IMR-90 (cell line): Measurements from ENCODE around the gene KIAA0513. TPM values are rescaled to one million over a fixed set of nuclear protein-coding genes. Genes with fewer than 3 reads are reported as not detected.

Source experiments
- ATAC-seq: fragments of 200-7000 bp; cut with Tn5 transposase; 2 replicates; pipeline ENCODE4 v1.9.1; 2020; ENCODE audit warnings: low read depth, mild to moderate bottlenecking, moderate library complexity
- BruUV-seq: library from RNA; stranded (reverse); fragments of 400-500 nt; replicated peaks from 2 replicates; lab custom pipeline; 2021; lab: Mats Ljungman, UMichigan
- CTCF ChIA-PET: fragments of 300-600 bp; formaldehyde crosslinking; extraction: SDS; loops from one replicate; lab custom pipeline; 2021; ENCODE audit warnings: antibody characterized with exemption; lab: Yijun Ruan, JAX
- POLR2A ChIA-PET: fragments of 300-600 bp; sonication (Branson Sonifier 250); formaldehyde crosslinking; loops from one replicate; lab custom pipeline; 2022; ENCODE audit warnings: antibody characterized with exemption; ENCODE audit not compliant: unreplicated experiment; lab: Charles Lee
- DNase-seq: peaks from one replicate; pipeline ENCODE4 v3.0.0; 2013
- H2AFZ ChIP-seq: replicated peaks from 2 replicates; pipeline ENCODE3; 2013; ENCODE audit warnings: low read length, mild to moderate bottlenecking; ENCODE audit not compliant: poor library complexity
- H2AK5ac ChIP-seq: 2 replicates; pipeline ENCODE4 v1.6.1; 2013; ENCODE audit warnings: low read depth, low read length, inconsistent platforms
- H2AK9ac ChIP-seq: replicated peaks from 2 replicates; pipeline ENCODE3; 2013; ENCODE audit warnings: mild to moderate bottlenecking, low read depth, low read length, moderate library complexity; ENCODE audit not compliant: poor library complexity
- H2BK120ac ChIP-seq: 2 replicates; pipeline ENCODE4 v1.6.1; 2013; ENCODE audit warnings: low read depth, low read length, inconsistent platforms
- H2BK15ac ChIP-seq: 3 replicates; pipeline ENCODE4 v1.6.1; 2013; ENCODE audit warnings: low read depth, low read length, inconsistent platforms
- H2BK20ac ChIP-seq: 2 replicates; pipeline ENCODE4 v1.6.1; 2013; ENCODE audit warnings: low read depth, mild to moderate bottlenecking, inconsistent platforms, low read length, moderate library complexity
- H2BK5ac ChIP-seq: 2 replicates; pipeline ENCODE4 v1.6.1; 2013; ENCODE audit warnings: mild to moderate bottlenecking, low read depth, low read length, inconsistent platforms; ENCODE audit not compliant: poor library complexity, severe bottlenecking
- H3K14ac ChIP-seq: replicated peaks from 2 replicates; pipeline ENCODE4 v1.6.1; 2013; ENCODE audit warnings: low read depth, low read length, inconsistent platforms
- H3K18ac ChIP-seq: 2 replicates; pipeline ENCODE4 v1.6.1; 2013; ENCODE audit warnings: low read depth, low read length, control low read depth
- H3K23ac ChIP-seq: 2 replicates; pipeline ENCODE4 v1.6.1; 2013; ENCODE audit warnings: low read depth, low read length, inconsistent platforms
- H3K27ac ChIP-seq: 2 replicates; pipeline ENCODE4 v1.5.1; 2013; ENCODE audit warnings: mild to moderate bottlenecking, control low read depth, low read length; ENCODE audit not compliant: insufficient read depth
- H3K27me3 ChIP-seq: 2 replicates; pipeline ENCODE4 v1.6.1; 2013; ENCODE audit warnings: low read length; ENCODE audit not compliant: control insufficient read depth, insufficient read depth
- H3K36me3 ChIP-seq: 2 replicates; pipeline ENCODE4 v1.6.1; 2013; ENCODE audit warnings: low read length, mixed read lengths; ENCODE audit not compliant: control insufficient read depth, insufficient read depth
- H3K4ac ChIP-seq: 2 replicates; pipeline ENCODE4 v1.6.1; 2013; ENCODE audit warnings: low read depth, low read length, inconsistent platforms
- H3K4me1 ChIP-seq: 2 replicates; pipeline ENCODE4 v1.6.1; 2013; ENCODE audit warnings: low read length, mixed read lengths; ENCODE audit not compliant: control insufficient read depth, insufficient read depth
- H3K4me2 ChIP-seq: 2 replicates; pipeline ENCODE4 v1.6.1; 2013; ENCODE audit warnings: low read depth, mild to moderate bottlenecking, control low read depth, low read length, moderate library complexity
- H3K4me3 ChIP-seq: 2 replicates; pipeline ENCODE4 v1.5.1; 2013; ENCODE audit warnings: low read depth, mild to moderate bottlenecking, control low read depth, low read length, moderate library complexity; ENCODE audit not compliant: insufficient read depth
- H3K56ac ChIP-seq: 2 replicates; pipeline ENCODE4 v1.6.1; 2013; ENCODE audit warnings: low read length, inconsistent platforms; ENCODE audit not compliant: insufficient read depth; ENCODE audit errors: extremely low read depth
- H3K79me1 ChIP-seq, 2 experiments: 2 replicates each; pipeline ENCODE4 v1.6.1; 2013; ENCODE audit warnings: low read length in 2 of 2, inconsistent platforms in 1 of 2, low read depth in 1 of 2
- H3K9ac ChIP-seq: 2 replicates; pipeline ENCODE4 v1.6.1; 2013; ENCODE audit warnings: low read depth, low read length, control low read depth
- H3K9me1 ChIP-seq: 2 replicates; pipeline ENCODE4 v1.6.1; 2013; ENCODE audit warnings: low read length, inconsistent platforms; ENCODE audit not compliant: insufficient read depth
- H3K9me3 ChIP-seq: 2 replicates; pipeline ENCODE4 v1.6.1; 2013; ENCODE audit warnings: low read length; ENCODE audit not compliant: control insufficient read depth, insufficient read depth
- H4K20me1 ChIP-seq: 2 replicates; pipeline ENCODE4 v1.6.1; 2013; ENCODE audit warnings: low read length, inconsistent platforms; ENCODE audit not compliant: insufficient read depth
- H4K5ac ChIP-seq: 2 replicates; pipeline ENCODE4 v1.6.1; 2013; ENCODE audit warnings: mild to moderate bottlenecking, low read depth, low read length, control low read depth
- H4K8ac ChIP-seq, 2 experiments: 2 replicates each; pipeline ENCODE4 v1.6.1; 2013; ENCODE audit warnings: low read depth in 2 of 2, low read length in 2 of 2, control low read depth in 1 of 2, inconsistent platforms in 1 of 2
- H4K91ac ChIP-seq: 2 replicates; pipeline ENCODE4 v1.6.1; 2013; ENCODE audit warnings: low read depth, low read length, inconsistent platforms; ENCODE audit not compliant: insufficient read depth
- BHLHE40 ChIP-seq: fragments of 150-350 bp; IDR thresholded peaks from 2 replicates; pipeline ENCODE4 v1.6.1; 2016; ENCODE audit warnings: mild to moderate bottlenecking, low read depth, low read length
- MAFK ChIP-seq: IDR thresholded peaks from 2 replicates; pipeline ENCODE4 v1.6.1; 2012; ENCODE audit warnings: low read depth, low read length, improper control_type of control experiment
- MXI1 ChIP-seq: IDR thresholded peaks from 2 replicates; pipeline ENCODE4 v1.6.1; 2012; ENCODE audit warnings: low read depth, mild to moderate bottlenecking, low read length, moderate library complexity, borderline replicate concordance
- WGBS, 2 experiments: methylation state at CpG; one replicate each; pipeline versions ENCODE4 v1.1.5 to v1.1.7; 2013; ENCODE audit warnings: missing lambda C conversion rate in 2 of 2; ENCODE audit not compliant: insufficient read length in 1 of 2; ENCODE audit errors: extremely low coverage in 2 of 2; 5-methylcytosine and 5-hydroxymethylcytosine counted together
- dilution Hi-C: fragments of 300-500 bp; cut with HindIII; formaldehyde crosslinking; loops from one replicate; pipeline ENCODE4 v1.14.3; 2018; ENCODE audit warnings: low sequenced_read_pairs; ENCODE audit not compliant: unreplicated experiment
- in situ Hi-C: fragments of 300-500 bp; cut with MboI; formaldehyde crosslinking; loops from 3 replicates; pipeline ENCODE4 v1.14.3; 2019; ENCODE audit warnings: low sequenced_read_pairs, inconsistent platforms, mixed read lengths
- intact Hi-C: fragments of 100-400 bp; cut with micrococcal nuclease; formaldehyde crosslinking; loops from 2 replicates; pipeline ENCODE4 v1.10.0; 2022
- polyA plus RNA-seq, 3 experiments: library from polyadenylated mRNA; depleted of rRNA; stranded (reverse); fragments of >200 nt; gene quantifications; 2 replicates each; pipeline ENCODE4 v1.2.3, GENCODE V29; 2012; ENCODE audit warnings: low replicate concordance in 1 of 3
- total RNA-seq: library from RNA; depleted of rRNA; stranded (reverse); fragments of >200 nt; gene quantifications from 2 replicates; pipeline ENCODE4 v1.2.3, GENCODE V29; 2012

The KIAA0513 gene
- total and polyA plus RNA-seq, 2 of the 4 experiments (the other 2 are of a cell fraction): 9.5 TPM

- TF ChIP-seq MAFK: no peak
Observed at GRCh38 chr16:85045641-85046471, 18.3 kb downstream of the KIAA0513 start (continued).

GRCh38 chr16:85046472-85046916 is 18.9 kb downstream of the KIAA0513 start:
- dilution Hi-C loops: no loop called here
- Histone ChIP-seq H3K9me3 (no peaks in the 10 kb centered on the region), H3K27ac (no peak overlapping the region), H3K36me3 (peaks cover 5% of the 10 kb centered on the region; the same call in 1 of the 2 replicates), H4K91ac (no peak overlapping the region), H3K56ac (no peak overlapping the region), H3K9ac (no peak overlapping the region), H4K8ac (no peak overlapping the region), H3K4ac (no peak overlapping the region), H3K4me2 (no peak overlapping the region), H2AFZ (no peak overlapping the region), H3K4me3 (no peak overlapping the region), H2BK20ac (no peak overlapping the region), H4K5ac (no peak overlapping the region), H3K18ac (no peak overlapping the region), H2AK9ac (no peak overlapping the region), H2AK5ac (no peak overlapping the region), H4K20me1 (peaks cover 10% of the 10 kb centered on the region), H2BK15ac (no peak overlapping the region), H3K4me1 (peaks cover 5% of the 10 kb centered on the region), H3K23ac (no peak overlapping the region), H3K27me3 (peaks cover 1% of the 10 kb centered on the region; the same call in 1 of the 2 replicates), H3K14ac (no peak overlapping the region), H3K9me1 (no peaks in the 10 kb centered on the region; the same call in none of the 2 replicates), H2BK5ac (no peak overlapping the region), H3K79me1 (peaks cover 0 to 20% of the 10 kb centered on the region in 2 experiments; a peak in 3 of 4 replicates), H2BK120ac (no peak overlapping the region)
- CTCF ChIA-PET: no interaction called here
- POLR2A ChIA-PET: no interaction called here
- in situ Hi-C loops: no loop called here
- DNase-seq (no peak), ATAC-seq (no peak)
- no TSS peak for BruUV-seq
- no CpG with 5 or more reads among the region's 8 CpGs for WGBS, 2 experiments
- intact Hi-C loops: no loop called here
- TF ChIP-seq MXI1 (no peak), BHLHE40 (no peak)
